ENCODE measurements around the gene GRAMD1B.

The GRAMD1B gene

DNA sequence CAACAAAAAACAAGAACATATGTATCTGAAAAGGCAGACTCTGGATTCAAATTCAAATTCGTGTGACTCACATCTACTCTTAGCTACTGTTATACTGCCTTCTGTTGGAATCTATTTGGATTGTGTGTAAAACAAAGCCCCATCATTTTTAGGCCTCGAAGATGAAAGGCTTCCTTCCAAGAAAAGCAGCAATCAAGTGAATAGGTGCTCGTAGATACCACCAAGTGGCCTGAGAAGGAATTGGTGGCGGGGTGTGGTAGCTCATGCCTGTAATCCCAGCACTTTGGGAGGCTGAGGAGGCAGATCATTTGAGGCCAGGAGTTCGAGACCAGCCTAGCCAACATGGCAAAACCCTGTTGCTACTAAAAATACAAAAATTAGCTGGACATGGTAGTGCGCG is 4.2 kb downstream of the GRAMD1B start:
- no CpG with 5 or more reads among the region's 7 CpGs for WGBS (ENCODE audit: extremely low coverage, insufficient coverage, insufficient read length)

DNA sequence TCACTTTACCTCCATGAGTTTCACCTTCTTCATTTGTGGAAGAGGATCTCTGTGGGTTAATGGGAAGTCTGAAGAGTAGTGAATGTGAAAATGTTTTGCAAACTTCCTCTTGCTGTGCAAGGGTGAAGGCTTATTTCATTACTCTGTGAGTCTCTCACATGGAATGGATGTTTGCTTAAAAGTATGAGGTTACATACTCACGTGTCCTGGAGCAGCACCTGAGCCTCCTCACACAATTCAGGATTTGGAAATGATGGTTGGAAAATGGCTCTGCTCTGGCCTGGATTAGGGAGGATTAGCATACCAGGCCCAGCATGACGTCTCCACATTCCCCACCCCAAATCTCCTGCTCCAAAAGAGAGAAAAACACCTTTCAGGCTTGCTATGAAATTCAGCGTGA is 4.8 kb downstream of the GRAMD1B start:
- H3K4ac ChIP-seq (ENCODE audit: low read depth, low read length): no peak overlapping the region
- no peaks in the 10 kb centered on the region for H3K27me3 ChIP-seq (ENCODE audit: insufficient read depth, low read length)
- no peaks in the 10 kb centered on the region for H3K79me2 ChIP-seq (ENCODE audit: control insufficient read depth, insufficient read depth, low read length, poor library complexity)
- H2BK12ac ChIP-seq (ENCODE audit: low read length): no peak overlapping the region
- DNase-seq: peak; percentile 58 to 76
- no peak overlapping the region for H3K4me3 ChIP-seq (ENCODE audit: low read depth, low read length)
- H4K91ac ChIP-seq (ENCODE audit: low read depth, low read length): no peak overlapping the region
- H2BK120ac ChIP-seq (ENCODE audit: insufficient read depth, low read length, poor library complexity): no peak overlapping the region
- no peak overlapping the region for H3K18ac ChIP-seq (ENCODE audit: low read length)
- H3K23ac ChIP-seq (ENCODE audit: low read length): no peak overlapping the region
- H3K27ac ChIP-seq (ENCODE audit: low read depth, low read length): no peak overlapping the region
- no peak overlapping the region for H2AK5ac ChIP-seq (ENCODE audit: low read length)
- no peaks in the 10 kb centered on the region for H3K36me3 ChIP-seq (ENCODE audit: control insufficient read depth in 1 of 2, insufficient read depth in 2 of 2, low read length in 2 of 2)
- H3K4me1 ChIP-seq (ENCODE audit: control insufficient read depth in 1 of 2, insufficient read depth in 2 of 2, low read length in 2 of 2): peaks cover 23% of the 10 kb centered on the region in 2 experiments
- no peak overlapping the region for H3K4me2 ChIP-seq (ENCODE audit: low read length)
- no peak overlapping the region for H2BK5ac ChIP-seq (ENCODE audit: low read depth, low read length, poor library complexity)
- WGBS (ENCODE audit: extremely low coverage, insufficient coverage, insufficient read length): no CpG with 5 or more reads among the region's 3 CpGs
- no peak overlapping the region for H4K12ac ChIP-seq (ENCODE audit: low read depth, low read length)
- no peak overlapping the region for H3K9ac ChIP-seq (ENCODE audit: low read length)
- H3K14ac ChIP-seq (ENCODE audit: low read length): no peak overlapping the region
- H2AFZ ChIP-seq (ENCODE audit: insufficient read depth, low read length, poor library complexity): no peak overlapping the region
- no peaks in the 10 kb centered on the region for H3K9me3 ChIP-seq (ENCODE audit: insufficient read depth, low read depth, low read length)
- no peak overlapping the region for H4K8ac ChIP-seq (ENCODE audit: low read depth, low read length)
- H3K79me1 ChIP-seq (ENCODE audit: low read length): peaks cover 2% of the 10 kb centered on the region

More for the DNA sequence above, 4.2 kb downstream of the GRAMD1B start:
- Histone ChIP-seq H3K9ac (ENCODE audit: low read length) (no peak overlapping the region), H3K79me1 (ENCODE audit: low read length) (peaks cover 2% of the 10 kb centered on the region), H3K18ac (ENCODE audit: low read length) (no peak overlapping the region), H3K36me3 (ENCODE audit: control insufficient read depth in 1 of 2, insufficient read depth in 2 of 2, low read length in 2 of 2) (no peaks in the 10 kb centered on the region), H2AK5ac (ENCODE audit: low read length) (no peak overlapping the region), H3K4me2 (ENCODE audit: low read length) (no peak overlapping the region), H3K14ac (ENCODE audit: low read length) (no peak overlapping the region), H3K27ac (ENCODE audit: low read depth, low read length) (no peak overlapping the region), H3K9me3 (ENCODE audit: insufficient read depth, low read depth, low read length) (no peaks in the 10 kb centered on the region), H3K4me3 (ENCODE audit: low read depth, low read length) (no peak overlapping the region), H4K91ac (ENCODE audit: low read depth, low read length) (no peak overlapping the region), H3K4me1 (ENCODE audit: control insufficient read depth in 1 of 2, insufficient read depth in 2 of 2, low read length in 2 of 2) (peaks cover 23 to 26% of the 10 kb centered on the region in 2 experiments), H3K79me2 (ENCODE audit: control insufficient read depth, insufficient read depth, low read length, poor library complexity) (no peaks in the 10 kb centered on the region), H2BK5ac (ENCODE audit: low read depth, low read length, poor library complexity) (no peak overlapping the region), H3K23ac (ENCODE audit: low read length) (no peak overlapping the region), H3K4ac (ENCODE audit: low read depth, low read length) (no peak overlapping the region), H2AFZ (ENCODE audit: insufficient read depth, low read length, poor library complexity) (no peak overlapping the region), H2BK12ac (ENCODE audit: low read length) (no peak overlapping the region), H4K8ac (ENCODE audit: low read depth, low read length) (no peak overlapping the region), H3K27me3 (ENCODE audit: insufficient read depth, low read length) (no peaks in the 10 kb centered on the region), H2BK120ac (ENCODE audit: insufficient read depth, low read length, poor library complexity) (no peak overlapping the region), H4K12ac (ENCODE audit: low read depth, low read length) (no peak overlapping the region)
- peak; percentile 26 to 43 for DNase-seq

GRCh38 chr11:123437236-123437979 is 7.3 kb downstream of the GRAMD1B start:
- Histone ChIP-seq H3K27ac (ENCODE audit: low read depth, low read length) (no peak overlapping the region), H3K79me2 (ENCODE audit: control insufficient read depth, insufficient read depth, low read length, poor library complexity) (no peaks in the 10 kb centered on the region), H3K14ac (ENCODE audit: low read length) (no peak overlapping the region), H2BK5ac (ENCODE audit: low read depth, low read length, poor library complexity) (no peak overlapping the region), H2AFZ (ENCODE audit: insufficient read depth, low read length, poor library complexity) (no peak overlapping the region), H3K4ac (ENCODE audit: low read depth, low read length) (no peak overlapping the region), H3K18ac (ENCODE audit: low read length) (no peak overlapping the region), H3K4me1 (ENCODE audit: control insufficient read depth in 1 of 2, insufficient read depth in 2 of 2, low read length in 2 of 2) (peaks cover 16 to 17% of the 10 kb centered on the region in 2 experiments), H3K79me1 (ENCODE audit: low read length) (no peaks in the 10 kb centered on the region), H3K36me3 (ENCODE audit: control insufficient read depth in 1 of 2, insufficient read depth in 2 of 2, low read length in 2 of 2) (no peaks in the 10 kb centered on the region), H3K9ac (ENCODE audit: low read length) (no peak overlapping the region), H3K4me2 (ENCODE audit: low read length) (no peak overlapping the region), H2AK5ac (ENCODE audit: low read length) (no peak overlapping the region), H2BK12ac (ENCODE audit: low read length) (no peak overlapping the region), H3K4me3 (ENCODE audit: low read depth, low read length) (no peak overlapping the region), H4K91ac (ENCODE audit: low read depth, low read length) (no peak overlapping the region), H4K8ac (ENCODE audit: low read depth, low read length) (no peak overlapping the region), H2BK120ac (ENCODE audit: insufficient read depth, low read length, poor library complexity) (no peak overlapping the region), H3K9me3 (ENCODE audit: insufficient read depth, low read depth, low read length) (no peaks in the 10 kb centered on the region), H3K23ac (ENCODE audit: low read length) (no peak overlapping the region), H4K12ac (ENCODE audit: low read depth, low read length) (no peak overlapping the region), H3K27me3 (ENCODE audit: insufficient read depth, low read length) (no peaks in the 10 kb centered on the region)
- no CpG with 5 or more reads among the region's 9 CpGs for WGBS (ENCODE audit: extremely low coverage, insufficient coverage, insufficient read length)
- DNase-seq: no peak

DNA sequence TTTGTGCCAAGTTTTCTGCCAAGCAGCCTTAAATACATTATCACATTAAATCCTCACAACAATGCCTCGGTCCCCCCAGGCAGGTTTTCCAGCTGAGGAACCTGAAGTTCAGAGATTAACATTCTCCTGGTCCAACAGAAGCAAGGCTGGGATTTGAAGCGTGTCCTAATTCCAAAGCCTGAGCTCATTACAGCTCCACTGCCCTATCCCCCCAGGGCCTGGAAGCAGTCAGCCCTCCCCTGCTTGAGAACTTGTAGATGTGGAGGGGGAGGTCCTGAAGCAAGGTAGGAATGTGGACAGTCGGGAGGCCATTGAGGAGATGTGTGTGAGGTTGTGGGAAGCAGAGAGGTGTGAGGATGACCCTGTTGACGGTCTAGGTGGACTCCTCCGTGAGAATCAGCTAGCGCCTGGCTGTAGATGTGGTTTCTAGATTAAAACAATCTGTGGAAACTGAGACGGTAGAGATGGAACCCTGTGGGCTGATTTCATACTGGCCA is 8.1 kb downstream of the GRAMD1B start:
- Histone ChIP-seq H2AK5ac (ENCODE audit: low read length) (no peak overlapping the region), H3K79me2 (ENCODE audit: control insufficient read depth, insufficient read depth, low read length, poor library complexity) (no peaks in the 10 kb centered on the region), H3K27me3 (ENCODE audit: insufficient read depth, low read length) (no peaks in the 10 kb centered on the region), H4K8ac (ENCODE audit: low read depth, low read length) (no peak overlapping the region), H3K4me2 (ENCODE audit: low read length) (no peak overlapping the region), H2BK120ac (ENCODE audit: insufficient read depth, low read length, poor library complexity) (no peak overlapping the region), H4K12ac (ENCODE audit: low read depth, low read length) (no peak overlapping the region), H3K4ac (ENCODE audit: low read depth, low read length) (no peak overlapping the region), H3K27ac (ENCODE audit: low read depth, low read length) (no peak overlapping the region), H3K4me1 (ENCODE audit: control insufficient read depth in 1 of 2, insufficient read depth in 2 of 2, low read length in 2 of 2) (peaks cover 16 to 17% of the 10 kb centered on the region in 2 experiments), H3K79me1 (ENCODE audit: low read length) (no peaks in the 10 kb centered on the region), H2BK5ac (ENCODE audit: low read depth, low read length, poor library complexity) (no peak overlapping the region), H3K23ac (ENCODE audit: low read length) (no peak overlapping the region), H2AFZ (ENCODE audit: insufficient read depth, low read length, poor library complexity) (no peak overlapping the region), H3K14ac (ENCODE audit: low read length) (no peak overlapping the region), H3K9ac (ENCODE audit: low read length) (no peak overlapping the region), H2BK12ac (ENCODE audit: low read length) (no peak overlapping the region), H3K4me3 (ENCODE audit: low read depth, low read length) (no peak overlapping the region), H3K36me3 (ENCODE audit: control insufficient read depth in 1 of 2, insufficient read depth in 2 of 2, low read length in 2 of 2) (no peaks in the 10 kb centered on the region), H4K91ac (ENCODE audit: low read depth, low read length) (no peak overlapping the region), H3K9me3 (ENCODE audit: insufficient read depth, low read depth, low read length) (no peaks in the 10 kb centered on the region), H3K18ac (ENCODE audit: low read length) (no peak overlapping the region)
- peak; percentile 97 for DNase-seq
- no CpG with 5 or more reads among the region's 7 CpGs for WGBS (ENCODE audit: extremely low coverage, insufficient coverage, insufficient read length)
